NCI-H2196 treated with DMSO at 0.1 percent for 48 hours (cell line): ENCODE measurements around the gene MRPL37.
"Not testable (repeated sequence)": the region's sequence is repeated elsewhere in the genome, so short reads cannot be mapped to it uniquely, and the experiment has no call there.

ENCODE experiments used
- DNase-seq: peaks from one replicate; lab custom pipeline; 2025; ENCODE audit not compliant: unreplicated experiment; lab: John Stamatoyannopoulos, UW

Gene MRPL37

DNA sequence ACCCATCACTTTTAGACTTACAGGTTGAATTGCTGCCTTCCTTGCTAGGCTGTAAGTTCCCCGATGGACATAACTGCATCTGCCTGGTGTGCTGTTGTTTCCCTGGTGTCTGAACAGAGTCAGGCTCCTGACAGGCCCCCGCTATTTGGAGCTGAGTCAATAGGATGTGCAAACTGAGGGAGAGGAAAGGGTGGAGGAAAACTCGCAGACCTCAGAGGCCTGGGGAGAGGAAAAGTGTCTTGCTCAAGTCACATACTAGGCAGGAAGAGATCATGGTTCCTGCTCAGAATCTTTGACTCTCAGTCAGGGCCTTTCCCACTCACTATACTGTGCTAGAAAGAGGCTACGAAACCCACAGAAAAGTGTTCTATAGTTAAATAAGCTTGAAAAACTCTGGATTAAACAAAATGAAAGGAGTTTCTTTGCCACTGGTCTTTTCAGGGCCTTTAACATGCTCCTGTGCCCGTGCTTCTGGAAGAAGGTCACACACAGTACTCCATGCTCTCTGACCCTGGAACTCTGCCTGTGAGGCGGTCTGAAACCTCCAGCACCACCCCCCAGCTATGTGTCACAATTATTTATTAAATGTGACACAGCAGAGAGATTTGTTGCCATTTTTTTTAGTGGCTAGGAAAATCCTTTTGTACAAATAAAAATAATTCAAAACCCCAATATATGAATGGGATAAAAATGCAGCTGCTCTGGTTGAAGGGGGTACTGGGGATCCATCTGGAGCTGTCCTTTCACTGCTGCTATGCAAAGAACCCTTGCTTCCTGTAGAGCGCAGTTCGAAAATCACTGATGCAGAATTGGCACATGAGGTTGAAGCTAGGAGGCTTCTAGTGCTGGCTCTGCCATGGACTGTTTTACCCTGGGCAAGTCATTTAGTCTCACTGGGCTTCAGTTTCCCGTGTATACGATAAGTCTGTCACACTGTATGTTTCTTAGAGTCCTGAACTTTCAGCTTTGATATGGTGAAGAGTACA, 27.1 kb upstream of the MRPL37 start:
- no peak for DNase-seq

DNA sequence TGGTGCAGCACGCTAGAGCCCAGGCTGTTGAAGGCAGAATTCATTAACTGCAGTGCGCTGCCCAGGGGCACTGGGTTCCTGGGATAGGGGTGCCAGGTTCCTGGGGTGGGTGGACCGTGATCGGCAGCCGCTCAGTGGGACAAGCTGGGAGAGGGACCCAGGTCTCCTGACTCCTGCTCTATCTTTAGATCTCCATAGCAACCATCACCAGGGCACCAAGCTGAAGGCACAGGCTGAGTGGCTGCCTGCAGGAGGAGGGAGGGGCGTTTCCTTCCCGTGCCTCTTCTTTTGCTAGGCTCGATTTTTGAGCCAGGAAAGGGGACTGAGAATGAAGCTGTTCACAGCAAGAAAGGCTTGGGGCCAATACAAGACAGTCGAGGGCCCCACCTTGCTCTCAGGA, 26.3 kb upstream of the MRPL37 start:
- no peak for DNase-seq

DNA sequence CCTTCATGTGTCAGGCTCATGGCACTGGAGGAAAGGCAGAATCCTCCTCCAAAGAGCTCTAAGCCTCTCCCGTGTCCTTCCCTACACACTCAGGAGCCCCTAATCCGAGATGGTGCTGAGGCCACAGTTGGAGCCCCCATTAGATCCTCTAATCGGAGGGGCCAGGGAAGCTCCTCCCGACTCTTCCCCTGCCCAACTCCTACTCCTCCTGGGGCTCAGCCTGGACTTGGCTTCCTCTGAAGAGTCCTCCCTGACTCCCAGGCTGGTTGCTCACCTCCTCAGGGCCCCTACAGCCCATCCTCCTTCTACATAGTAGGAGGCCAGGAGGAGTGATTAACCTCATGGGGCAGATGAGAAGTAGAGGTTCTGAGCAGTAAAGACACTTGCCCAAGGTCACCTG, 25.9 kb upstream of the MRPL37 start:
- no peak for DNase-seq

DNA sequence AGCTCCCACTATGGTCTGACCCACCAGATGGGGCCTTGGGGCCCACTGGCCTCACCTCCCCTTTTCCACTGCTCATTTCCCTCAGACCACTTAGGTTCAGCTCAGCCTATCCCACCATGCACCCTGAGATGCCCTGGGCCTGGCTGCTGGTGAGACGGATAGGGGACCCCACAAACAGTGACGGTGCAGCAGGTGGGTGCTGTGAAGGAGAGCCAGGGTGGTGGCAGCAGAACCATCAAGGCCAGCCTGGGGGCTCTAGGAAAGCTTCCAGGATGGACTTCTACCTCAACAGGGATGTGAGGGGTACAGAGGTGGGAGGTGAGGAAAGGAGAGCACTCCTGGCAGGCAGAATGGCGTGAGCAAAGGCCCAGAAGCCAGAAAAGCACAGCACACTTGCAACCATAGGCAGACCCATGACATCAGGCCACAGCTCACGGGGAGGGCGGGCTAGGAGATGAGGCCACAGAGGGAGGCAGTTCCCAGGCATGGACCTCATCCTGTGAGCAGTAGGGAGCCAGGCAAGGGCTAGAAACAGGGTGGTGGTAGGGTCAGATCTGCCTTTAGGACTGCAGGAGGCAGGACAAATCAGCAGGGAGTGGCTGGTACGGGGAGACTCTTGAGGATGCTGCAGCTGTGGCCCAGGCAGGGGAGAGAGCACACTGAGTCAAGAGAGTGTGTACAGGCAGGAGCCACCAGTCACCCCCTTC, 23.2 kb upstream of the MRPL37 start:
- DNase-seq: no peak

DNA sequence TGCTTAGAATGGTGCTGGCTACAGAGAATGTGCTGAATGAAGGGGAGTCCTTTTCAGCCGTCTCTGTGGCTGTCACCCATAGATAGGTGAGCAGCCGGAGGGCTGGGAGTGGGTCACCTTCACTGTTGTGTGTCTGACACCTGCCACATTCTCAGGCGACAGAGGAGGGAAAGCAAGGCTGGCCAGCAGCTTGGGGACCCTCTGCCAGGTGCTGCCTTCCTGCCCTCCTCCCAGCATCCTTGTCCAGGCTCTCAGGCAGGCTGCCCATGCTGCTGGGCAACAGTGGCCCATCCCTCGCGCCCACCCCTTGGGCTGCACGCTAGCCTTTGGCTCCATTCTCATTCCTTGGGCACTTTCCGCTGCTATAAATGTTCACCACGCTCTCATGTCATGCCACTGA, 22.2 kb upstream of the MRPL37 start:
- no peak for DNase-seq

DNA sequence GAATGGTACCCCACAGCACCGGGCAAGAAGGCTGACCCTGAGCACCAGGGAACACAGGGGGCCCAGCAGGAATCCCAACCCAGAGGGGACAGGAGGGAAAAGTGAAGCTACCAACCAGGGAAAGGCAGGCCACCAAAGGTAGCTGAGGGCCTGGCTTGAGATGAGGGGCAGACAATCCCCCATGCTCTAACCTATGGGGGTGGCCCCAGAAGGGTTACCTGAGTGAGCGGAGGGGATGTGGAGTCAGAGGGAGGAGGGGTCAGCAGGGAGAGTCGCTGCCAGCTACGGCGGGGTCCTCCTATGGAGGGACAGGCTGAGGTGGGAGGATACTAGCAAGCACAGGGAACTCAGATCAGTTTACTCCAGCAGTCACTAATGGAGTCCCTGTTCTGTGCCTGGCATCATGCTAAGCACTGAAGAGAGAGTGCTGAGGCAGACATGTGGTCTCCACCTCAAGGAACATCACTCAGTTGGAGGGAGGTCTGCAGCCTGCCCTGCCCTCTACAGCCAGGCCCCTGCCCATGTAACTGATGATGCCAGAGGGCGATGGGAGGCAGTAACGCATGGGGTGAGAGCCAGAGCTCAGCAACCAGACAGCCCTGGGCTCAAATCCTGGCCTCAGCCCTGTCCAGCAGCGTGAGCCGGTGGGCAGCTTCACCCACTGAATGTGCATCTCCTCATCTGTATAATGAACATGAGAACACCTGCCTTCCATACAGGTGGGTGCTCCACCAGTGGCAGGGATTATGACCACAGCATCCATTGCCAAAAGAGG, 21.5 kb upstream of the MRPL37 start:
- no peak for DNase-seq

DNA sequence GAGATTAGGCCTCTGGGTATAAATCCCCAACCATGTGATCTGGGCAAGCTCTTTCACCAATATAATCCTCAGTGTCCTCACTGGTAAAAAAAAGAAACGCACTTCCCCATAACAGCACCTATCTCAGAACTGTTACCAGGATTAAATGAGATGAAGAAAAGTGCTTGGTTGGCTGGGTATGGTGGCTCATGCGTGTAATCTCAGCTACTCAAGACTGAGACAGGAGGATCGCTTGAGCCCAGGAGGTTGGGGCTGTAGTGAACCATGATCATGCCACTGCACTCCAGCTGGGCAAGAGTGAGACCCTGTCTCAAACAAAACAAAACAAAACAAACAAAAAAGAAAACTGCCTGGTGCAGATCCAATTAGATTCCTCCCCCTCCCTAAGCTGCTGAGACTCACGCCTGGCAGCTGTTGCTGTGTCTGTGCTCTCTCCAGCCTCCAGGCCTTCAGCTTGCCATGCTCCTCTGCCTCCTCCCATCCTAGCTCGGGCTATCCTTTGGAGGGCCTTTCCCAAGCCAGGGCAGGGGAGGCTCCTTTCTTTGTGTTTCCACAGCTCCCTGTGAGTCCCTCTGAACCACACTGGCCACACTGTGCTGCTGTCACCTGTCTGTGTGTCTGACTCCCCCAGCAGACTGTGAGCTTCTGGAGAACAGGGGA, 19.1 kb upstream of the MRPL37 start:
- DNase-seq: no peak

DNA sequence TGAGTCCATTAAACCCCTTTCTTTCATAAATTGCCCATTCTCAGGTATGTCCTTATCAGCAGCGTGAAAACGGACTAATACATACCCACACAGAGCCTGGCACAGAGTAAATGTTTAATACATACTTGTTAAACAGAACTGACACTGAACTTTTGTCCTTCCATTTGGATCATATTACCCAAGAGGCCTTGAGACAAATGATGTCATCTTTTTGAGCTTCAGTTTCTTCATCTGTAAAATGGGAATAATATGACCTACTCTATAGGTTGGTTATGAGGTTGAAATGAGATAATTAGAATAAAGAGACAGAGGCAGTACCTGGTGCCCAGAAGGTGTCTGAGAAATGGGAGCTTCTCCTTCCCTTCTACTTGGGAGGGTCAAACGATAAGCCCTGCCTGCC, 13.9 kb upstream of the MRPL37 start:
- DNase-seq: no peak

DNA sequence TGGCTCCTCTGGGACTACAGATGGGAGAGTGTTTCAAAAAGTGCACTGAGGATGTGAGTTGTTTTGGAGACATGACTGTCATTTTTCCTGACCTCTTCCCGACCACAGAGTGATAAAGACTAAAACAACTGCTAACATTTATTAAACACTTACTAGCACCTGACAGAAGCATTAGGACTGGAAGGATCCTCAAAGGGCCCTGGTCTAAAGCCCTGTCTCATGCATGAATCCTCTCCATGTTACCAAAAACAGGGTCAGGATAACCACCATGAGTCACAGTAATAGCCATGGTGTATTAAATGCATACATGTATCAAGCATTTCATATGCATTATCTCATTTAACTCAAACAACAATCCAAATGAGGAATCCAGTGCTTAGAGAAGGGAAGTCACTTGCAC, 11.7 kb upstream of the MRPL37 start:
- DNase-seq: no peak

DNA sequence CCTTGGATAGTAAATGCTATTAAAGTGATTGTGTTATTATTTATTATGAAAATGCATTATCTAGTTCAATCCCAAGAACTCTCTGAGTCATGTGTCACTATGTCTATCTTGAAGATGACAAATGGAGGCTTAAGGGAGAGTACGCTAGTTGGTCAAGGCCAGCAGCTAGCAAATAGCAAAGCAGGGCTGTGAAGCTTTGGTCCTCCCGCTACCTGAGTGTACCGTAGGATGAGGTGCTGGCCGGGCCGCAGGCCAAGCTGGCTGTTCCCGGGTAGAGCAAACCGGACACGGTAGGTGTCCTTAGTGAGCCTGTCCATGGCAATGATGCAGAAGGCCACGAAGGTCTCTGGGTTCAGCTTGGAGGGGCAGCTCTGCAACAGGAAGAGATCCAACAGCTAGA, 9.4 kb upstream of the MRPL37 start:
- DNase-seq: no peak

DNA sequence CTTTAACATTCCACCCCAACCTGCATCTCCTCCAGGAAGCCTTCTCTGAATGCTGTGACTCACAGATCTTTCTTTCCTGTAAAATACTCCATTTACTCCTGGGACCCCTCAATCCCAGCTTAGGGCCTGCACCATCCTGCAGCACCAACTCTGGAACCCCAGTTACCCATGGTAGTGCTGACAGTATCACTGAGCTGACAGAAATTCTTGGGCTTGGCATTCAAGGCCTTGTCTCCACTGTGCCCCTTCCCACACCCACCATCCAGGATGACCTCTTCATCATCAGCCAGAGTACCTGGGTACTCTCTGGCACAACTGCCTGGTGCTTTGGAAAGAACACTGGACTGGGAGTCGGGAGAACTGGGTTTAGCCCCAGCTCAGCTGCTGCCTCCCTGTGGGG, 8.4 kb upstream of the MRPL37 start:
- no peak for DNase-seq

DNA sequence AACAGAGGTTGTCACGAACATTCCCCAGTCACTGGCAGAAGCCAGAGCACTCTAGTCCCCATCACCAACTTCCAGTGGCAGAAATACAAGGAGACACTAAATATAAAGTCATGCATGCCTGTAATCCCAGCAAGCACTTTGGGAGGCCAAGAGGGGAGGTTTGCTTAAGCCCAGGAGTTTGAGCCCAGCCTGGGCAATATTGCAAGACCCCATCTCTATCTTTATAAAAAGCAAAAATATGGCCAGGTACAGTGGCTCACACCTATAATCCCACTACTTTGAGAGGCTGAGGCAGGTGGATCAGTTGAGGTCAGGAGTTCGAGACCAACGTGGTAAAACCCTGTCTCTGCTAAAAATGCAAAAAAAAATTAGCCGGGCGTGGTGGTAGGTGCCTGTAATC, 6.5 kb upstream of the MRPL37 start:
- DNase-seq: no peak

DNA sequence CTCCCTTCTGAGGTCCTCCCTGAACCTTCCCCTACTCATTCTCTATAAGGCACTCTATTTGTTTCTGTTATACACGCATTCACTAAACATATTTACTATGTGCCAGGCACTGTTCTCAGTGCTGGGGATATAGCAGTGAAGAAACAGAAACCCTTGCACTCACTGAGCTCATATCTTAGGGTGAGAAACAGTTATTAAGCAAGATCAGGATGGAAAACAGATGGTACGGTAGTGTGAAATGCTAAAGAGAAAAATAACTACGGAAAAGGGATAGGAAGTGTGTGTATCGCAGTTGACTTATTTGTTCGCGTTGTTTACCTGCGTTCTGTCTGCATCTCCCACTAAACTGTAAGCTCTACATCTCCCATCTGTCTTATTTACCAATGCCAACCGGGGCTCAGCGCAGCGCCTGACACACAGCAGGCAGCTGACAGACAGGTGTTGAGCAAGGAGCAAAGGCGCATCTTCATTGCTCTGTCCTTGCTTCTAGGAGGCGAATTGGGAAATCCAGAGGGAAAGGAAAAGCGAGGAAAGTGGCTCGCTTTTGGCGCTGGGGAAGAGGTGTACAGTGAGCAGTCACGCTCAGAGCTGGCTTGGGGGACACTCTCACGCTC, 709 bp upstream of the MRPL37 start:
- no peak for DNase-seq

DNA sequence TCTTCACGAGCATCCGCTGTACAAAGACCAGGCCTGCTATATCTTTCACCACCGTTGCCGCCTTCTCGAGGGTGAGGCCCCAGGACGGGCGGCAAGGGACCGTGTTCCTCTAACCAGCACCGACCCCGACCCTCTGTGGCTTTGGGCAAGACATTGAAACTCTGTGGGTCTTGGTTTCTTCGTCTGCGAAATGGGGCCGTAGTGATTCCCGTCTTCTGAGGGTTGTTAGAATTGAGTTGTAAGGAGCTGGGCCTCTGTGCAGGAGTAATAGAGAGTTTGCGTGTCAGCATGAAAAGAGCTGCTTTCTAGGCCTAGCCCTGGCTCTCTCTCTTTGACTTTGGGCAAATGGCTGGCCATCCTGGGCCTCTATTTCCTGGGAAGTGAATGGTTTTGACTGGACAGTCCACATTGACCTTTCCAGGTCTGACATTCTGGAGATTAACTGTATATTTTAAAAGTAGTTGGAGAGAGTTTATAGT, 591 bp downstream of the MRPL37 start:
- DNase-seq: no peak

DNA sequence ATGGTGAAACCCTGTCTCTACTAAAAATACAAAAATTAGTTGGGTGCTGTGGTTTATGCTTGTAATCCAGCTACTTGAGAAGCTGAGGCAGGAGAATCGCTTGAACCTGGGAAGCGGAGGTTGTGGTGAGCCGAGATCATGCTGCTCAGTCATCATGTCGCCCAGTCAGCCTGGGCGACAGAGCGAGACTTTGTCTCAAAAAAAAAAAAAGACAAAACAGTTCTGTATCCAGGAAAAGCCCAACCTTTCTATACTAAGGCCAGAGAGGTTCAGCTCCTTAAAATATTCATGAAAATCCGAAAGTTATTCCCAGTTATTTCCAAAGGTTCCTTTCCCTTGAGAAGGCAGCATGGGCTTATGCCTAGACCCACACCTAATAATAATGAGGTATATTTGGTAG, 4.2 kb downstream of the MRPL37 start:
- DNase-seq: no peak

DNA sequence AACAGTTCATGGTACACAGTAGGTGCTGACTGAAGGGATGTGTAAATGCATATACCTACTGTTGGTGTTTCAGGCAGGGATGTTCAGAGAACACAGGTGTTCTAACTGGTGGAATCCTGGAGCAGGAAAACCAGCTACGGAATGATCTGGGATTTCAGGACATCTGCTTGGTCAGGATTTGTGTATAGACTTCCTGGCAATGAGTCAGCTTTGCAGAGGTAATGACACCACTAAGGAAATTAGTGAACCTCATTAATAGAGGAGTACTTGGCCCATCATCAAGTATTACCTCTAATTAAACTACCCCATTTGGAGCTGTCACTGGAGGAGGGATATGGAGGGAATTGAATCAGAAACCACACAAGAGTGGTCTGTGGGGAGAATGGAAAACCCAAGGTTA, 7.3 kb downstream of the MRPL37 start:
- DNase-seq: no peak

DNA sequence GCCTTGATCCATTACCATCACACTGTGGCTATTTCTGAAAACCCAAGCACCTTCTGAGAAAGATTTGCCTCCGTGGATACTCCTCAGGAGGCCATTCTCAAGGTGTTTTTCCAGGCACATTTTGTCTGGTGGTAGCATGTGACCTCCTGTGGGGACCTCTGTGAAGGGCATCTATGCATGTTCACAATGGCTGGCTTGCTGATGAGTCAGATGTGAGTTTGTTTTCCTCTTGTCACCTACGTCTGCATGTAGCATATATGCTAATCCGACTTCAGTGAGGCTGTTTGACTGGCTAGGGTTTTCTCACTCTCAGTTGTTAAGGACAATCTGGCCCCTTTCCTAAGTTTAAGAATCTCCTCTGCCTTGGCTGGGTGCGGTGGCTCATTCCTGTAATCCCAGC, 7.9 kb downstream of the MRPL37 start:
- not testable (repeated sequence) for DNase-seq

DNA sequence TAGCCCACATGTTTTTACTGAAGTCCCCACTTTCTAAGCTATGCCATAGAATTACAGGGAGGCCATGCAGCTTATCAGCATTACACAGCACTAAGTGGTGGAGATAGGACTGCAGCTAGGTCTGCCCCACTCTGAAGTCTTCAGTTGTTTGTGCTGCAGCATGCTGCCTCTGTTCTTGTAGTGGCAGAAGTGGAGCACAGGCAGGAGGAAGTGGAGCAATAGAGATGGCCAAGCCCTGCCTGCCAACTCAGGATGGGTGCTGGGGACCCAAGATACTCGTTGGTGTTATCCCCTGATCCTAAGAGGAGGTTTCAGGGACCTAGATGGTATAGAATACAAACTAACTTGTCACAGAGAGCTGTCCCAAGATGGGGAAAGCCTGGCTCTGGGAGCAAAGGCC, 12.9 kb downstream of the MRPL37 start:
- DNase-seq: no peak

DNA sequence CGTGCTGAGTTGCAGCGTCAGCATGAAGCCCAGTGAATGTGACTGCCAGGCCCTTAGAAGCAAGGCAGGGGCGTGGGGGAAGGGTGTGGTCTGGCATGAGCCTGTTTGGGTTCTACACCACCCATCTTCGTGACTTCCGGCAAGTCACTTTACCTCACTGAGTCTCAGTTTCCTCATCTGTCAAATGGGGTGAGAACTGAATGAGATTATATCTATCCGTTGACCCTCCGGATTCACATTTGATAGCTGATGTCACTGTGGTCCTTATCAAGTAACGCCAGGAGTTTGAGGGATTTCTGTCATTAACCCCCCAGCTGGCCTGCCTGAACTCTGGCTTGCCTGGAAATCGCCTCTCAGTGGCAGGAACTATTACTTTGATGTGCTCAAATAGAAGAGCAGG, 15.6 kb downstream of the MRPL37 start:
- no peak for DNase-seq

DNA sequence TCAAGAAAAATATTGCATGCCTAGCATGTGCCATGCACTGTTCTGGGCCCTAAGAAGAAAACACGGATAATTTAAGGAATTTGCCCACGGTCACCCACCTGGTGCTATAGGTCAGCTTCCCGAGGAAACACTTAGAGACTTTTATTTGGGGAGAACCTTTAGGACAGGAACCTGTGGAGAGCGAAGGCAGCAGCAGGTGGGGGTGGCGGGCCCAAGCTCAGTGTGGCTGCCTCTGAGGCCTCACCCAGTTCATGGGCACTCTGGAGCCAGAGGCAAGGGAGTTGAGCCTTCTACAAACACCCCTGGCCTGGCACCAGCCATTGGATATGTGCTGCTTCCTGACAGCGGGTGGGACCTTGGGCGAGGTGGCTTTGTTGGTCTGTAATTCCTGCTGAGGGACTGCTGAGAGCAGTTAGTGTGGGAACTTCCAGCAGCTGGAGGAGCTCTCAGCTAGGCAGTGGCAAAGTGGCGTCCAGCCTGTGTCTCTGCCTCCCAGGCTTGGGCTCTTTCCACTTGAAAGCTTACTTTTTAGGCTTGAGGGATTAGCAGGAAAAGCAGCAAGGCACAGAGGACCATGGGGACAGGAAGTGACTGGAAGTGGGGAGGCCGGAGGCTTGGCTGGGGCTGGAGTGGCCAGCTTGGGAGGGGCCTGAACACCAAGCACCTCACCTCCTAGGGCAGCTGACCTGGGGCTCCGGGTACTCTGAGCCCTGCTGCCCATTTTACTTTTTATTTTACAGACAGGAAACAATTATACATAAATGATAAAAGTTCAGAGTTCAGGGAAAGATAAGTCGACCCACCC, 19.1 kb downstream of the MRPL37 start:
- no peak for DNase-seq
